GM21360 (cell line): ENCODE measurements around the gene MAST4.
"Not testable (repeated sequence)": the region's sequence is repeated elsewhere in the genome, so short reads cannot be mapped to it uniquely, and the experiment has no call there.

Source experiments
- ATAC-seq: cut with Tn5 transposase; IDR thresholded peaks from one replicate; pipeline ENCODE4 v1.9.1; 2021; ENCODE audit warnings: mild to moderate bottlenecking, moderate library complexity; ENCODE audit not compliant: unreplicated experiment

The MAST4 gene

DNA sequence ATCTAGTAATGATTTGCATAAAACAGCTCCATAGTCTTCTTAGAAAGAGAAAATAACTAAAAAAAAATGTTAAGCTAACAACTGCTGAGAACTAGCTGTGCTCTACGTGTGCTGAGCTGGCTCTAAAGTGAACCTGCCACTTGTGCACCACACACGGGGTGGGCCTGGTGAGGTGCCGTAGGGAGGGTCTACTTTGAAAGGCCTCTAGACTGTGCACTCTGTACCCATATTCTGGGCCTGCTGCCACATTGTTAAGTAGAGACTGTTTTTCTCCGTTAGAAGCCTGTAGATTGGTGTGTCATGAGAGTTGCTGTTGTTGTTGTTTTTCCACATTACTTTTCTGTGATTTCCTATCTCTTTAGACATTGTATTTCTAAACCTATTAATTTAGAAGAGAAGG is 506.5 kb downstream of the MAST4 start:
- no peak for ATAC-seq

DNA sequence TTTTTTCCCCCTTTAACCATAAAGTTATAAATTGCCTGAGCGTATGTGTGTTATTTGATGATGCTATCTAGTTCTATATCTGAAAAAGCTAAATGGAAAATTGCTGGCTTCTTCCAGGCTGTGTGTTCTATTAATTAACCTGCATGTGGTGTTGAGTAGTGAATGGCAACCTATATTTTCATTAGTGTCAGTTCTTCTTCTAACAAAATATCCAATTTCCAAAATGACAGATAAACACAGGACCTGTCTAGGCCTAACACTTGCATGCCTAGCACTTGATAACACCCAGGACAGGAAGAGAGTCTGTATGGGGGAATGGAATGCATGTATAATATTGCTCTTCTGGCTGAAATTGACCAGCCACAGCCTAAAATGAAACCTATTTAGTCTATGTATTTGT is 508.7 kb downstream of the MAST4 start:
- no peak for ATAC-seq

DNA sequence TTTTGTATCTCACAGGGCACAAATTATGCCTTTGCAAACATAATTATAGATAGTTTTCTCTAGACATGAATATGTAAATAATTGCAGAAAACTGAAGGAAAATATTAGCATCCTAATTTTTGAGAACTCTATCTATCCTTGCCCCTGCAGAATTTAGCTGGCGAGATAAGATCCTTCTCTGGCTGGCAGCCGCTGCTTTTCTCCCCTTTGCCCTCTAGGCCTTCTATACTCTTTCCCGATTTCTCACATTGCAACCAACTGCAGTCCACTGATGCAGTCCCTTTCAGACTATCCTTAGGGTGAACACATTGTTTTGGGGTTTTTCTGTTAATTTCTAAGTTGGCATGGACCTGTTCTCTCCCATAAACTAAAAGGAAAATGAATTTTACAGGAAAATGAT is 509.1 kb downstream of the MAST4 start:
- ATAC-seq: no peak

DNA sequence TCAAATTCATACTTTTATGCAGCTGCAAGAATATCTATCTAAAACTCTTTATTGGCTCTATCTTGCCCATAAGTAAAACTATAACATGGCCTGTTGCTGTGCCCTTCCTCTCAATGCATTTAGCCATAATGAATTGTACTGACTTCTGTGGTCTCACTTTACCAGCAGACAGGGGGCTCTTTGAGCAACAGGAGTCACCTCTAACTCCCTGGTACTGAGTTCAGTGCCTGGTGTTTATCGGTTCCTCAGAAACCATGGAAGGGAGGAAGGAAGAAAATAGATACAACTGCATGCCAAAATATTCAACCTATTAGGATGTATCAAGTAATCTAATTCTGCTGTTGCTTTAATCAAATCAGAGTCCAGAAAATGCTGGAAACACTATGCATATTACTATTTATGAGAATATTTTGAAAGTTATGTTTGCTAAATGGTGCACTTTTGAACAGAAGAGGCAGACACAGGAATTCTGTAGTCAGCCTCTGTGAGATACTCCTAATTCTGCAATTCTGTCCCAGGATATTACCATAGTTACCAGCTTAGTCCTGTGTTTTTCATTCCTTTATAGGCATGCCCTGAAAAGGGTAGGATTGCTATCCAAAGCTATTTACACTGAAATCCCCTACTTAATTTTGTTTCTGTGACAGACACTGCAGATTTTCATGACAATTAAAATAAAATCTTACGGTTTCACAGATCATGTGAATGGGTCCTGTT is 510.6 kb downstream of the MAST4 start:
- no peak for ATAC-seq

DNA sequence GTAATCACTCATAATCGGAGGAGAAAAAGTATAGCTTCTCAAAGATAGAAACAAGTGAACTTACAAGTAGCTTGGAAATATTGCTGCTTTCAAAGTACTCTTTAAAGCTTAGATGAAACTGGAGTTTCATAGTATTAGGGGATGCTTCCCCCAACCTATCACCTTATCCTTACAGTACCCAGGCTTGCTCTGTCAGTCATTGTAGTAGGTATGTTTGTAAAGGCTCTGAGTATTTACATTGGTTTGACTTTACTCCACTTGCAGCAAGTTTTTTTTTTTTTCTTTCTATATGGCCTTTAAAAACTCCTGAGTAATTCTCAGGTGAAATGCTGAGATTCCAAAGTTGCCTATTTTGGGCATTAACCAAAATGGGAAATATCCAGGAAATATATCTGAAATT is 515.6 kb downstream of the MAST4 start:
- ATAC-seq: no peak

DNA sequence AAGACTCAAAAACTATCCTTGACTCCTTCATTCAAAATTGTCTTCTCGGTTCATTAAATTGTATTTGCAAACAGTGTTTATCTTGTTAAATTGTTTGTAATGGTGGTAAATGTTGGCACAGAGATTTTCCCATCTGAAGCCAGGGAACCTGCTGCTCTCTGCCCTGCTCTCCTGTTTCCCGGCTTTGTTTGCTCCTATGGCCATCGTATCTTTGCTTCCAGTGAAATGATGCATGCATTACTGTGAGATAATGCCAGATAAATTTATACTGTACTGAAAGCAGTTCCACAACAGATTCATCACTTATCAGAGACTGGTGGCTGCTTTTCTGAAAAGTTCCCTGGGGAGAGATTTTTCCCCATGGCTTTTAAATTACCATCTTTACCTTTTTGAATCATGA is 519.1 kb downstream of the MAST4 start:
- ATAC-seq: no peak

DNA sequence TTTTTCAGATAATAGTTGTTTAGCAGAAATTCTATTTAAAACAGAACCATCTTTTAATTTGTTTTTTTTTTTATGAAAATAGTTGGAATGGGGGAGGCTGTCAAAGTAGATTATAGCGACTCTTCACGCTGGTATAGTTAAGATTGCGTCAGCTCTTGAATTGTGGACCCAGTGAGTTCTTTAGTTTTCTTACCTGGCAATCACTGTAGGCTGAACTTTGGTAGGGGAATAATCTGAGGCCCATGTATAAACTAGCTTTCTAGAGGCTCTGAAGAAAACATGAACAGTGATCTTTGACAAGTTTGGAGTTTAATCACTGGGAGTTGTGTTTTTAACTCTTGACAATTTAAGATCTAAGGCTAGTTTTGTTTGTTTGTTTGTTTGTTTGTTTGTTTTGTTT is 519.6 kb downstream of the MAST4 start:
- ATAC-seq: no peak

DNA sequence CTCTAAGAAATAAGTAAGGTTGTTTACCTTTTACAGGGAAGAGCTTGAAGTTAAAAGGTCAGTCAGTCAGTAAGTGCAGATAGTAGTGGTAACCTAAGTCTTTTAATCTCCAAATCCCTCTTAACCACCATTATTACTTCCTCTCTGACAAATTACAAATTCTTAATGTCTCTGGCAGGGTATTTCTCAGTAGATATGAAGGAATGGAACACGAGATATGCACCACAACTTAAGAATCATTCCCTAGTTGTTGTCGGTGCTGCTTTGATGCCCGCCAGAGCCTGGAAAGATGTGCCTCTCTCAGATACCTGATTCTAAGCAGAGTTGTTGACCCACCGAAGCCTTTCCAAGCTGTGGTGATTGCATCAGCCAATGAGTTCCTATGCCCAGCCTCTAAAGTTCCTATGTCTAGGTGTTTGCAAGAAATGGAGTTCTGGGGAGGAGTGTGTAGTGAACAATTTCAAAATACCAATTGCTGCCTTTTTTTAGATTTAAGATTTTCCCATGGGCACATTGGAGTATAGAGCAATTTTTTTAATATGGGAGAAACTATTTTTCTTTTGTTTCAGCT is 521.9 kb downstream of the MAST4 start:
- no peak for ATAC-seq

DNA sequence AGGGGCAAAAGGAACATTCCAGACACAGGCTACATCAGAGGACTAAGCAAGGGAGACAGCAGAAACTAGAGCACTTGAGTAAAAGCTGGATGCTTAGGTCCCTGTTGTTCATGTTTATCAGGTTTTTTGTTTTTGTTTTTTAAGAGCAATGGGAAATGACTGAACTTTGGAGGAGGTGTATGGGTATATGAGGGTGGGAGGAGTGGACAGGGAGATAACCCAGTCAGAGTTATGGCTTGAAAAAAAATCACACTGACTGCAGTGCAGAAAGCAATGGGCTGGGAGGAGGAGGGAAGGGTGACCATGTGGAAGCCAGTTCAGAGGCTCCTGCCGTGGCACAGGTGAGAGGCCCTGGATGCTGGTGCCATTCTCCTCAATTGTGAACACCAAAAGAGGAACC is 522.8 kb downstream of the MAST4 start:
- no peak for ATAC-seq

DNA sequence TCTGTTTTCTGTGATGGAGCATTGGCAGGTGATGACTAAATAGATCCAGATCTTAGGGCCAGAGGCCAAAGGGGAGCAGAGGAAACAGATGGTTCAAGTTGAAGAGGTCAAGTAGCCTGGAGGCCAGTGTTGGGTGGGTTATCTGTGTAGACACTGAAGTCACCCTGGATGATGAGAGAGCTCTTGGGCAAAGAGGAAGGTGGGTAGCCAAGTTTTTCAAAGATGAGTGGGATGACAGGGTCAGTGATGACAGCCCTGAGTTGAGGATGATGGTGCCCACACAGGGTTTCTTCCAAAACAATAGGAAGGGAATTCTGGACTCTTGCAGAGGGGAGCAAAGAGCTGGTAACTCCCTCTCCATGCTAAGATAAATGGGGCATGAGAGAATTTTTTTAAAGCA is 523.8 kb downstream of the MAST4 start:
- ATAC-seq: no peak

DNA sequence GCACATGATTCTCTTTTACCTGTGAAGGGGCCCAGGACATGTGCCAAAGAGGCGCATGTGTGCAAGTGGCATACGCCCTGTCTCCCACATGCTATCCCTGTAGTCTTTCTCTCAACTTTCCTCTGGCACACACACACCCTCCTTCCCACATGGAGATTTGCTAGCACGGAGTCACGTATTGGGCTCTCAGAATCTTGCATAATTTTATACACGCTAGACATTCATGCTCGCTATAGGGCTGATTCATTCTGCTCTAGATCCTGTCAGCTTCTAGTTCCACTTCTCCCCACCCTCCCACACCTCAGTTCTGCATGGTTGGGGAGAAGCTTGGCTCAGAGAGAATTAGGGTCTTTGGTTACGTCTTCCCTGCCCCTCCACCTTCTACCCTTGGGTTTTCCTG is 527.6 kb downstream of the MAST4 start:
- no peak for ATAC-seq

DNA sequence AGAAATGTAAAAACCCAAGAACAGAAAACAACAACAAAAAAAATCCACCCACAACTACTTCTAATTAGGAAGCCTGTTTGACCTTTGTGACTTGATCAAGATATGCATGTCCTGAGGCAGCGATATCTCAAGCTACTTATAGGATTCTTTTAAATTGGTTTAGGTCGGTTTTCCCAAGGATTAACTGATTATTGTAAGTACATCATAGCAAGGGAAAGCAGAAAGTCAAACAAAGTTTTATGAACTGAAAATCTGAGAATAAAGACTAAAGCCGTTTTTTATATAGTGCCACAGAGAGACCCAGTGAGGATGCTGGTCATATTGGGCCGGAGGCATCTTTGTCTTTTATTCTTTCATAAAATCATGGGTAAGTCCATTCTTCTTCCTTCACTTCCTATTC is 528.4 kb downstream of the MAST4 start:
- no peak for ATAC-seq

DNA sequence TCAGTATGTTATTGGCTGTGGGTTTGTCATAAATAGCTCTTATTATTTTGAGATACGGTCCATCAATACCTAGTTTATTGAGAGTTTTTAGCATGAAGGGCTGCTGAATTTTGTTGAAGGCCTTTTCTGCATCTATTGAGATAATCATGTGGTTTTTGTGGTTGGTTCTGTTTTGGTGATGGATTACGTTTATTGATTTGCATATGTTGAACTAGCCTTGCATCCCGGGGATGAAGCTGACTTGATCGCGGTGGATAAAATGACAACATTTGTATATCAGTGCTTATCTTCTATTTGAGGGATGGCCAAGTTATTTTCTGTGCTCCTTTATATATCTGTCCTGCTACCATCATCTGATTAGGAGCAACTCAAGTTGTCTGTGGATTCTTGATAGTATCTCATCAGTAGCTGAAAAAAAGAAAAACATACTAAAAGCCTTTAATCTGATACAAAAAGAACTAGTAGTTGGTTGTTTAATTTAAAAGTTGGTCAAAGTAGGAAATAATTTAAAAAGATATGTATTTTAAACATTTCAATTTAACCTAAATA is 531.2 kb downstream of the MAST4 start:
- not testable (repeated sequence) for ATAC-seq

DNA sequence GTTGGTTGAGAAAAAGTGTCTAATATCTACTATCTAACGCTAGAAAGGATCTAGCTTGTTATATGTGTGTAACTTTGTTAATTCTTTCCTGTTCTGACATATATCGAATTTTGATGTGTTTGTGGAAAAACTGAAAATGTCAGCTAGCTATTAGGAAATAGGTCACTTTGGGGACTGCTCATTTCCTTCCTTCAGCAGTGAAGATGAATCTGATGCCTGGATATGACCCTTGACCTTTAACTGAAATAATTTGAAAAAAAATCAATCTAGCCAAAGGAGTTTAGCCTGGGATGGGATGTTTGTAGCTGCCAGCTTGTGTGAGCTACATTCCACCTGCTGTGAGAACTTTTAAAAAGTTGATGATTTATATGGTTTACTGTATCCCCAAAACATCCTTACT is 533.6 kb downstream of the MAST4 start:
- no peak for ATAC-seq

DNA sequence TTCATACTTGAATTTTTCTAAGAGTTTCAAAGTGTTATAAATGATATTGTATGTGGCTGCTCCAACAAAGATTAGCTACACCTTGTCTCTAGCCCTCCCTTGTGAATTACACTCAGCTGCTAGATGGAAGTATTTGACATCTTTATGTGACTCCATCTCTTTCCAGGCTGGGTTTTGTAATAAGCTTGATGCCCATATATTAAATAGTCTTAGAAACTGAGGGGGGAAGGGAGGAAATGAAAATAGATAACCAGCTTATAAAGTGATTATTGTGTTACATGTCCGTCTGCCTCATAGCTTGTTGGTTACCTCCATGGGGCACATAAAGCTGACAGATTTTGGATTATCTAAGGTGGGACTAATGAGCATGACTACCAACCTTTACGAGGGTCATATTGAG is 537.0 kb downstream of the MAST4 start:
- ATAC-seq: no peak

DNA sequence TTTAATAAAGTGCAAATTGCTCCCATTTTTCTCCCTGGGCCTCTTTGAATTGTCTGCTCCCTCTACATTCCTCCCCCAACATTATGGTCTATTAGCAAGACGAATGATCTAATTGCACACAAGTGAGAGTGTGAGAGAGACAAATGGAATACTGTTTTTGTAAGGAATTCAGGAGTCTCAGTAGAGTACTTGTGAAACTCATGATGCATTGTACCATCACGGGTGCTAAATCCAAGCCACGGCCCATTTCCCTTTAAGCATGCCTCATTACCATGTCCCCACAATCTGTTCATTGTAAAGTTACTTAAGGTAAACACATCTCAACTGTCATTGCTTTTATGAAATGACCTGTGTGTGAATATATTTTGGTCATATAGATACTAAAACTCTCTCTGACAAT is 537.6 kb downstream of the MAST4 start:
- ATAC-seq: no peak

DNA sequence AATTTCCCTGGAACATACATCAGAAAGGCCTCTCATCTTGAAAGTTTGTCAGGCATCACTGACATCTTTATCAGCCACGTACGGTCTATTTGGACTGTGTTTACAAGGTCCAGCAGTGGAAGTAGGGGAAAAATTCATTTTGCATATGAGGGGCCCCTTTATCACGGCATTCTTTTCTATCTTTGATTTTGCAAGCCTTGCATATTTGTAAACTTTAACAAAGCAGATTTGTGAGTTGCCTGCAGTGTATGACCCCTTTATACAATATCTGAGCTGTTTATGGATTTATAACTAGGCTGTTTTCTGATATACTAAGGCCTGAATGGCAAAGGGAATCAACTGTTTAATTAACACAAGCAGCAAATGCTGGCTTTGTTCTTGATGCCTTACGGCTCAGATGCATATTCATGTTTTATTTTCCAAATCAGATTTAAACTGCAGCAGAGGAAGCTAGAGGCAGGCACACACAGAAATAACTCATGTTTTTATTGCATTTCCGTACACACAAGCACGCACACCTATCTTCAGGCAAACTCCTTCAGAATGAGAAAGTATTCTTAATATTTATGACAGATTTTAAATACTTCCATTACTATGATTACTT is 539.3 kb downstream of the MAST4 start:
- no peak for ATAC-seq

DNA sequence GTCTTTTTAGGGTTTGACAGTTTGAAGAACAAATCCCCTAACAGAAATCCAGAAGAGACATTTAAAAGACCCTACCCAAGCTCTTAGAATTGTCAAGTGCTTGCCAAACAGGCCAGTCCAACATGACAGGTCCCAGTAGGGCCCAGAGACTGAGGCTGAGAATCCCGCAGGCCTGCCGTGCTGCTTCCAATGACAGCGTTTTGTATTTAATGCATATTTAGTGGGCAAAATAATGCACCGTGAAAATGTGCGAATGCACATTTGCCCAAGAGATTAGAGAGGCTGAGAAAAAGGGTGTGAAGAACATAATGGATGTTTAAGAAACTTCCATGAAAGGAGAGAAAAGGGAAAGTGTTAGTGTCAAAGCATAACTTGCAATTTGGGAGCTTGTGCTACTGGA is 542.8 kb downstream of the MAST4 start:
- ATAC-seq: no peak

DNA sequence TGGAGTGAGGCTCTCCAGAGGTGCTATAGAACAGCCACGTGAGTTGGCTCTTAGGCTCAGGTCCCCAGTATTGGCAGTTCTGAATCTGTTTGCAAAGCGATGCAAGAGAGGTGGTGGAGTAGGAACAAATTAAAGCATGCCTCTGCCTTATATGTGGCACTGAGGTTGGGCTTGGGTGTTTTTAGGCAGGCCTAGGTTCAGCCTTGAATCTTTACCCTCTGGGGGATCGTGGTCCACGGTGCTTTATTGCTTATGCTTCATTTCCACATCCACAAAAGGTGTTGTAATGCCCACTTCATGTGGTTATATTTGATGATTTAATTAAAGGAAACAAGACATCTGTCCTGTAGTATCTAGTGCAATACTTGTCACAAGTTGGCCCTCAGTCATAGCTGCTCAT is 544.2 kb downstream of the MAST4 start:
- no peak for ATAC-seq

DNA sequence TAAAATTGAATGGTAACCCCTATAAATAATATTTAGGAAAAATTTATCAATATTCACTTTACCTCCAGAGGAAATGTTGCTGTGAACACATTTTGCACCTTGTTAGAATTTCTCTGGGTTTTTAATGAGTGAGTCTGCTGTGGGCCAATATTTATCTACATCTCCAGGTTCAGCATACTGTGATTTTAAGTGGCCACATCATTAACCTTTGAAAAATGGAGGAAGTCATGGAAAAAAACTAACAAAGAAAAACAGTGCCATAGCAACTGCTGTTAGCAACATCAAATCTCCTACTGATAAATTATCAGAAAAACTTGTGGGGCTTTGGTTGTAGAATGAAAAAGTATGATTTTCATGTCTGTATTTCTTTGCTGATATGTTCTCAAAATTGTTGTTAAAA is 545.5 kb downstream of the MAST4 start:
- ATAC-seq: no peak

DNA sequence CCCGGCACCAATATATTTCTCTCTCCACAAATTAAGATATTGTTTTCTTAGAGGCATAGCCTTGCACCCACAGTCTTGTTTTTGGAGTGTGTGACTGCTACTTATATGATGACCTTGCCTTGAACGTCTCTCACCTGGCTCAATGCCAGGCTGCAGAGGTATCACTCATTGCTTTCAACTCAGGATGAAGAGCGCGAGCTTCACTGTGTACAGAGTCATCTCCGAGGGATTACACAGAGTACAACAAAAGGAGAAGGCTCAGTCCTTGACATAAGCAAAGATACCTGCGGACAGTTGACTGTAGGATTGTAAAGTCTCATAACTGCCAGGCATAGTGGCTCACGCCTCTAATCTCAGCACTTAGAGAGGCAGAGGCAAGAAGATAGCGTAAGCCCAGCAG is 546.6 kb downstream of the MAST4 start:
- no peak for ATAC-seq

DNA sequence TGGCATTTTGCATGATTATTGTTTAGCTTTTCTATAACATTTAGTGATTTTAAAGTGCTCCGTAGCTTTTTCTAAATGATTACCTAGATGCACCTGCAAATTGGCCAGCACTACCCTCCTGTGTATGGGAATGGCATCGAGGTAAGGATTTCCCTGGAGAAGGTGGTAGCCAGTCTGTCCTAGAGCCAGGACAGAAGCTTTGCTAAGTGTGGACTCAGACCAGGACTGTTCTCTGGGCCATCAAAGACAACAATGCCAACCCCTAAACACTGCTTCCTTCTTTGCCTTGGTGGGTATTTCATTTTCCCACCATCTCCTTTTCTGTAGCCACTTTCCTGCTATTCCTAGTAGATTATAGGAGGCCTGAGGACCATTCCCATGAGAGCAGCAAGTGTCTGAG is 547.4 kb downstream of the MAST4 start:
- no peak for ATAC-seq
